ENCODE measurements around the gene CXCL16.
"Not testable (repeated sequence)": the region's sequence is repeated elsewhere in the genome, so short reads cannot be mapped to it uniquely, and the experiment has no call there.

CXCL16 gene

GRCh38 chr17:4690745-4691144, 49.0 kb downstream of the CXCL16 start:
- DNase-seq = no peak

GRCh38 chr17:4689872-4690271, 49.9 kb downstream of the CXCL16 start:
- not testable (repeated sequence) for DNase-seq

- not testable (repeated sequence) for DNase-seq
Measured at GRCh38 chr17:4683739-4684138, 56.0 kb downstream of the CXCL16 start.
